Measurements from ENCODE around the gene CEP131.

Gene CEP131

GRCh38 chr17:81197409-81197795 is 25.4 kb downstream of the CEP131 start:
- no peak for DNase-seq

- DNase-seq, result no peak
Observed at GRCh38 chr17:81196505-81197408, 26.0 kb downstream of the CEP131 start.

- no peak for DNase-seq
Observed at GRCh38 chr17:81195941-81196495, 26.7 kb downstream of the CEP131 start.

GRCh38 chr17:81194941-81195901 is 27.5 kb downstream of the CEP131 start:
- no peak for DNase-seq

- no peak for DNase-seq
Observed at GRCh38 chr17:81194225-81194760, 28.5 kb downstream of the CEP131 start.

- DNase-seq, result no peak
Observed at GRCh38 chr17:81193470-81194224, 29.1 kb downstream of the CEP131 start.

- no peak for DNase-seq
Observed at GRCh38 chr17:81193051-81193410, 29.7 kb downstream of the CEP131 start.

GRCh38 chr17:81192386-81193050 is 30.2 kb downstream of the CEP131 start:
- no peak for DNase-seq

- DNase-seq, result no peak
Observed at GRCh38 chr17:81191646-81192045, 31.1 kb downstream of the CEP131 start.

- no peak for DNase-seq
Observed at GRCh38 chr17:81191116-81191515, 31.6 kb downstream of the CEP131 start.

GRCh38 chr17:81190591-81190990 is 32.2 kb downstream of the CEP131 start:
- no peak for DNase-seq

GRCh38 chr17:81189670-81190530 is 32.9 kb downstream of the CEP131 start:
- no peak for DNase-seq

GRCh38 chr17:81189016-81189415 is 33.7 kb downstream of the CEP131 start:
- no peak for DNase-seq

- DNase-seq, result no peak
Observed at GRCh38 chr17:81188491-81188840, 34.3 kb downstream of the CEP131 start.

GRCh38 chr17:81187586-81188490 is 34.9 kb downstream of the CEP131 start:
- no peak for DNase-seq

- DNase-seq, result no peak
Observed at GRCh38 chr17:81187120-81187519, 35.6 kb downstream of the CEP131 start.

- no peak for DNase-seq
Observed at GRCh38 chr17:81186203-81186602, 36.6 kb downstream of the CEP131 start.

GRCh38 chr17:81184555-81184954 is 38.2 kb downstream of the CEP131 start:
- no peak for DNase-seq

GRCh38 chr17:81183807-81184206 is 39.0 kb downstream of the CEP131 start:
- no peak for DNase-seq

- DNase-seq, result no peak
Observed at GRCh38 chr17:81183316-81183715, 39.4 kb downstream of the CEP131 start.

Measured in NCI-H1930 (cell line).